DMS79 (cell line): Measurements from ENCODE around the gene RNF114.
"Not testable (repeated sequence)": the region's sequence is repeated elsewhere in the genome, so short reads cannot be mapped to it uniquely, and the experiment has no call there.

Source experiments
- DNase-seq: peaks from one replicate; lab custom pipeline; 2025; lab: John Stamatoyannopoulos, UW

The RNF114 gene

GRCh38 chr20:49928411-49929141 lies 7.6 kb upstream of the RNF114 start:
- DNase-seq, result peak; percentile 49

GRCh38 chr20:49929142-49929494 lies 7.1 kb upstream of the RNF114 start:
- no peak for DNase-seq

- no peak for DNase-seq
Measured at GRCh38 chr20:49935746-49936152, 448 bp upstream of the RNF114 start.

- DNase-seq, result no peak
Measured at GRCh38 chr20:49937027-49937929, 1.1 kb downstream of the RNF114 start.

- no peak for DNase-seq
Measured at GRCh38 chr20:49938173-49939163, 2.3 kb downstream of the RNF114 start.

- no peak for DNase-seq
Measured at GRCh38 chr20:49941456-49941855, 5.3 kb downstream of the RNF114 start.

GRCh38 chr20:49942303-49942702 lies 6.1 kb downstream of the RNF114 start:
- DNase-seq, result no peak

- no peak for DNase-seq
Measured at GRCh38 chr20:49942942-49943341, 6.7 kb downstream of the RNF114 start.

GRCh38 chr20:49945306-49945700 lies 9.1 kb downstream of the RNF114 start:
- DNase-seq, result no peak

- no peak for DNase-seq
Measured at GRCh38 chr20:49945701-49946477, 9.7 kb downstream of the RNF114 start.

GRCh38 chr20:49948178-49948577 lies 12.0 kb downstream of the RNF114 start:
- DNase-seq, result no peak

- no peak for DNase-seq
Measured at GRCh38 chr20:49948809-49949507, 12.8 kb downstream of the RNF114 start.

- no peak for DNase-seq
Measured at GRCh38 chr20:49951151-49951550, 15.0 kb downstream of the RNF114 start.

GRCh38 chr20:49955167-49955566 lies 19.0 kb downstream of the RNF114 start:
- no peak for DNase-seq

GRCh38 chr20:49955830-49956396 lies 19.7 kb downstream of the RNF114 start:
- not testable (repeated sequence) for DNase-seq

- no peak for DNase-seq
Measured at GRCh38 chr20:49956689-49957088, 20.5 kb downstream of the RNF114 start.

GRCh38 chr20:49957089-49957938 lies 21.1 kb downstream of the RNF114 start:
- not testable (repeated sequence) for DNase-seq

GRCh38 chr20:49961413-49961812 lies 25.2 kb downstream of the RNF114 start:
- no peak for DNase-seq
